Loucy (cell line): ENCODE results near the gene UNG.

Source experiments
- EZH2phosphoT487 ChIP-seq: fragments of 200-600 bp; IDR thresholded peaks from 2 replicates; pipeline ENCODE4 v1.6.1; 2018; ENCODE audit warnings: antibody characterized with exemption, mild to moderate bottlenecking, moderate library complexity, borderline replicate concordance
- TF ChIP-seq, protein P1 (sequence below): fragments of 200-600 bp; sonication (generic); conservative IDR thresholded peaks from 2 replicates; pipeline ENCODE4 v1.5.1; 2014; ENCODE audit warnings: mild to moderate bottlenecking, antibody characterized with exemption, low read length

- TF ChIP-seq, protein P1, sequence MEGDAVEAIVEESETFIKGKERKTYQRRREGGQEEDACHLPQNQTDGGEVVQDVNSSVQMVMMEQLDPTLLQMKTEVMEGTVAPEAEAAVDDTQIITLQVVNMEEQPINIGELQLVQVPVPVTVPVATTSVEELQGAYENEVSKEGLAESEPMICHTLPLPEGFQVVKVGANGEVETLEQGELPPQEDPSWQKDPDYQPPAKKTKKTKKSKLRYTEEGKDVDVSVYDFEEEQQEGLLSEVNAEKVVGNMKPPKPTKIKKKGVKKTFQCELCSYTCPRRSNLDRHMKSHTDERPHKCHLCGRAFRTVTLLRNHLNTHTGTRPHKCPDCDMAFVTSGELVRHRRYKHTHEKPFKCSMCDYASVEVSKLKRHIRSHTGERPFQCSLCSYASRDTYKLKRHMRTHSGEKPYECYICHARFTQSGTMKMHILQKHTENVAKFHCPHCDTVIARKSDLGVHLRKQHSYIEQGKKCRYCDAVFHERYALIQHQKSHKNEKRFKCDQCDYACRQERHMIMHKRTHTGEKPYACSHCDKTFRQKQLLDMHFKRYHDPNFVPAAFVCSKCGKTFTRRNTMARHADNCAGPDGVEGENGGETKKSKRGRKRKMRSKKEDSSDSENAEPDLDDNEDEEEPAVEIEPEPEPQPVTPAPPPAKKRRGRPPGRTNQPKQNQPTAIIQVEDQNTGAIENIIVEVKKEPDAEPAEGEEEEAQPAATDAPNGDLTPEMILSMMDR: no peak
- no peak for TF ChIP-seq EZH2phosphoT487
These were observed 2.1 kb downstream of the UNG start for GRCh38 chr12:109099431-109100020.
